Fibroblast of lung (primary cell): ENCODE results near the gene NFATC4.

Experiments
- CTCF ChIP-seq, 2 donors: IDR thresholded peaks in 1 of 2; conservative IDR thresholded peaks in 1 of 2; 1 replicate in 1 of 2; 2 replicates in 1 of 2; pipeline ENCODE4 v1.5.1; 2011 to 2012; ENCODE audit warnings: low read length in 2 of 2, control low read depth in 1 of 2, inconsistent platforms in 1 of 2, low read depth in 1 of 2, mild to moderate bottlenecking in 1 of 2
- EZH2 ChIP-seq: IDR thresholded peaks from 2 replicates; pipeline ENCODE4 v1.5.1; 2012; ENCODE audit warnings: low read length, control low read depth, mild to moderate bottlenecking; ENCODE audit errors: missing control alignments

- TF ChIP-seq CTCF (conservative IDR thresholded peaks at IDR 0.05 in 1 of 2, IDR thresholded peaks at IDR 0.05 in 1 of 2; ENCODE audit: low read depth in 1 of 2, low read length in 2 of 2) (no peak), EZH2 (no peak)
These were observed 45.3 kb upstream of the NFATC4 start for GRCh38 chr14:24322672-24323071.
